Loucy (cell line): ENCODE results near the gene EPHB1.

Experiments
- CTCF ChIP-seq: fragments of 200-600 bp; sonication (generic); conservative IDR thresholded peaks from 2 replicates; pipeline ENCODE4 v1.5.1; 2014; ENCODE audit warnings: mild to moderate bottlenecking, antibody characterized with exemption, low read length
- EZH2phosphoT487 ChIP-seq: fragments of 200-600 bp; IDR thresholded peaks from 2 replicates; pipeline ENCODE4 v1.6.1; 2018; ENCODE audit warnings: antibody characterized with exemption, mild to moderate bottlenecking, moderate library complexity, borderline replicate concordance

DNA sequence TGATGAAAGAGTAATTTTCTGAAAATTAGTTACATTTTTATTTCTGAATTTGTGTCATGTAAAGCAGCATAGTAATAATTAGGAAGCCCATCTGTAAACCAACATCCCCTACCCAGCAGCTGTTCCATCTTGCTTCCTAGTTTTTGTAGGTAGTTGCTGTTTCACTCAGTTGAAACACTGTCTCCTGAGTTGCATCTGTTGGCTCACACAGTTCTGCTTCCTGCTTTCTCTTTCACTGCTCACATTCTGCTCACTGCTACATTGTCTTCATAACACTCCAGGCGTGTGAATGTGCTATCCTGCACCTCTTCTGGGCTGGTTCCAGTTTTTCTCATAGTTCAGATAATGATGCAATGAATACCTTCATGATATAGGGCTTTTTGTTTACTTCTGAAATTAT is 123.4 kb downstream of the EPHB1 start:
- TF ChIP-seq CTCF = no peak
- no peak for TF ChIP-seq EZH2phosphoT487
